GM18505 (cell line): ENCODE results near the gene COL4A1.

Experiments
- ATAC-seq: cut with Tn5 transposase; IDR thresholded peaks from one replicate; pipeline ENCODE4 v1.9.1; 2021; ENCODE audit not compliant: unreplicated experiment
- POLR2A ChIP-seq: IDR thresholded peaks from 4 replicates; pipeline ENCODE4 v1.6.1; 2011; ENCODE audit warnings: borderline replicate concordance; ENCODE audit not compliant: insufficient read depth, insufficient read length; ENCODE audit errors: extremely low read depth

The COL4A1 gene

DNA sequence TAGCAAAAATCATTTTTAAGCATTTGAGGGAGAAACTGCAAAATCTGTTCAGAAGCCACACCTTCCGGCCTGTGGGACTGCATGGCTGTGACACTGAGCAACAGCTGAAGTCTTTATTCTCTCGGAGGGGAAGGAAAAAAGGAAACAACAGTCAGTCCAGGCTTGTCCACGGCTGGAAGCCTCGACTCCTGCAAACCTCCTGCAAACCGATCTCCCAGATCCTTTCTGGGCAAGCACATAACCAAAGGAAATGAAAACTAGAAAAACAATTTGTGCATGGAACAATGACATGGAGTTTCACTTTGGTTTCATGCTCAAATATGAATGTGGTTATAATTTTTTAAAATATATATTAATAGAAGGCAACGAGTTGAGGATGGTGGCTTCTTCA lies 1.0 kb downstream of the COL4A1 start:
- ATAC-seq: no peak
- TF ChIP-seq POLR2A: no peak

DNA sequence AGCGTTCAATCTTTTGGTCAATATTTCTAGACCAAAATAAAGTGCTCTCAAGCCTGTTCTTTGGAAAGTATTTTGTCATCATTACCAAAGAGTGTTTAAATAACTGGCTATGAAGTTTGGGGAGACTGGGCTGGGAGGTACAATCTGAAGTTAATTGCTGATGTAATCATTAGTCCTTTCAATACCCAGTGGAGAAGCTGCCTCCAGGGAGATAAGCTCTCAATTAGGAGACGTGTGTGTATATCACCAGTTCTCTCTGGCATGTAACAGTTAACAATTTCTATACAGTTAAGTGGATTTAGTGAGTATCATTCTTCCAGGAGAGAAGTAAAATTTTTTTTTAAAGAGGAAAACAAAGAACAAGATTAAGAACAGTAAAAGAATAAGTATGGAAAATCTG lies 1.4 kb downstream of the COL4A1 start:
- TF ChIP-seq POLR2A: no peak
- no peak for ATAC-seq

DNA sequence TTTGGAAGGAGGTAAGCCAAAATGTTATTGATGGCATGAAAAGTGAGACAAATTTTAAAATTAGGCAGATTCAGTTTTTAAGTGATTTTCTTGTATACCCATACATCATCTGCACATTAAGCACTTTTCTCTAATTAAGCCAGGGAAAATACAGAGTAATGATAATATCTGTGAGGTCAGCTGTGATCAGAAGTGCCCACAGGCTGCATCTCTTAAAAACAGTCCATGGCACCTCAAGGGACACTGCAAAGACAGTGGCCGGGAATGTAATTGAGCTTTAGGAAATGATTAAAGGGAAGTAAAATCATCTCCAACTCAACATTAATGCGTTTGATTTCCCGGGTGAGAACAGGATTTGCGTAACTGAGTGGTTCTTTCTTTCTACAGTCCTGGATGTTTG lies 2.0 kb downstream of the COL4A1 start:
- TF ChIP-seq POLR2A: no peak
- ATAC-seq: no peak

DNA sequence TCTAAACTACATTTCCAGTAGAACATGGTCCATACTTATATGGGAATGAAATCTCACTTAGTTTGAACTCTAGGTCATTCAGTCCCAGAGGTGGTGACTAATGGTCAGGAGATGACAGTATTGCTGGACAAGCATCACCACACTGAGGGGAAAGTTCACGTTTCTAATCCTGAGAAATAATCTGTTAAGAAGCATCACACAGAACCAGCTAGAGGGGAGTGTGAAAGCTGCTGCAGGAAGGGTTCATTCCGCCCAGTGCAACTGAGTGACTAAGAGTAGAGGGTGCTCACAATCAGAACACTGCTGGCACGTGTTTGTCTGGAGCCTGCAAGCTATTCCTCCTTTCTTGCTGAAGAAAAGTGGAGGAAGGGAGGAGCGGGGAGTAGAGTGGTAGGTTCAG lies 2.7 kb downstream of the COL4A1 start:
- TF ChIP-seq POLR2A: no peak
- no peak for ATAC-seq

DNA sequence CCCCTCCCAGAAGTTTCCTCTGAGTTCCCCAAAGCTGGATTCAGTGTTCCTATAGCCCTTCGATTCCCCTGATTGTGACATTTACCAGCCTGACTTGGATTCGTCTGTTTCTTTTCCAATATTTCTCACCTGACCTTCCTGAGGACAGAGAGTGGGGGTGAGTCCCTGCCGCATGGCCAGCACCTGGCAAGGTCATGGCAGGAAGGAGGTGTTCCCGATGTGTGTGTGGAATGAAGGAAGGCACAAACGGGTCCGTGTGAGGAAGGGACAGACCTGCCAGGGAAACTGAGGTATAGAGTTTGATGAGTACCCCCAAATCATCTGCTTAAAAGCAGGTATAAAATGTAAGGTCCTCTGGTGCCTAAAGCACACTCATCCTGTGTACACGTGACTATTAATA lies 3.3 kb downstream of the COL4A1 start:
- no peak for ATAC-seq
- TF ChIP-seq POLR2A: no peak

DNA sequence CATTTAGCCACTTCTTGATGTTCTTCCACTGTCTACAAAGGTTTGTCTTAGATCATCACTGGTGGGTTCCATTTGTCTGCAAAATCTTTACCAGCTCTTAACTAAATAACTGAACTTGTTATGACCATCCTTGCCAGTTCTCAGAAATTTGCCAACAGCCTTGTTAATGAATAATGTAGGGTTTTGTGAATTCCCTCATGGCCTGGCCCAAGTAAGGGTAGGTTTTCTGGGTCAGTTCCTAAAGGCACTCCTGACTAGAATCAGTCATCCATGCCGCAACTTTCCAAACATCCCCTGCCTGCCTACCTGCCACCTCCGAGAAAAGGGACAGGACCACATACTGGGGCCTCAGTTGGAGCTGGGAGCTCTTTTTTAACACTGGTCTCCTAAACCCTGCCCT lies 4.0 kb downstream of the COL4A1 start:
- no peak for ATAC-seq
- no peak for TF ChIP-seq POLR2A

DNA sequence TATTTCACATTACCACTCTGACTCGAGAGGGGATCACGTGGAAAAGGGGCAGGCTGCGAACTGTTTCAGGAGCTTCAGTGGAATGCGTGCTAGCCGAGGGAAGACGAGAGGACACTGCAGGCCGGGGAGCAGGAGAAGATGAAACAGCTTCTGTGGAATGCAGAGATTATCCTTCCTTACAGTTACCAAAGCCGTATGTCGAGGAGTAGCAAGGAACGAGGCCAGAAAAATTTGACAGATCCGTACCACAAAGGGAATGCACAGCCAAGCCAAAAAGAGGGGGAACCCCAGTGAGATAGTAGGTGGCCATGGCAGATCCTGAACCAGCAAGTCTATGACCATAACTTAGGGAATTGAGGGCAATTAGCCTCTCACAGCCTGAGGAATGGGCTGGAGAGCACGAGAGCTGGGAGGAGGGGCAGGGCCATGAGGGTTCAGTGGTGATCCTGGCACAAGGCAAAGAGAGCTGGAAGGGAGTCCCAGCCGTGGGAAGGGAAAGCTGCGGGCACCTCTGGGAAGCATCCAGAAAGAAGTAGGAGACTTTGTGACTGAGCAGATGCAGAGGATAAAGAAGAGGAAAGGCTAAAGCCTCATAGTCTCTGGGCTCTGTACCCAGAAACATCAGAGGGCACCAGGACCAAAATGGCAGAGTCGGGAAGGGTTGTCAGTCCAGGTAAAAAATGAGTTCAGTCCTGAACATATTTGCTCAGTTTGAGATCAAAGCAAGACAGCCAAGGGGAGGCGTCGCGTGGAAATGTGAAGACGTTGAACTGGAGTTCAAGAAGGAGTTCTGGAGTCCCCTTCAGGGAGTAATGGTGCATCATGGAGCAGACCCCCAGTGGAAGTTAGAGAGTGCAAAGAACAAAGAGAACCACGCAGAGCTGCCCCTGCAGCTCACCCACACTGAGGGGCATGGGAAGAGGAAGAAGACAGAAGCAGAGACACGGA lies 5.1 kb downstream of the COL4A1 start:
- TF ChIP-seq POLR2A: no peak
- no peak for ATAC-seq

GRCh38 chr13:110301083-110301482 lies 5.9 kb downstream of the COL4A1 start:
- no peak for TF ChIP-seq POLR2A
- no peak for ATAC-seq

- ATAC-seq: no peak
- no peak for TF ChIP-seq POLR2A
These were observed 6.7 kb downstream of the COL4A1 start for GRCh38 chr13:110300090-110300815.

GRCh38 chr13:110299283-110299840 lies 7.6 kb downstream of the COL4A1 start:
- ATAC-seq: no peak
- TF ChIP-seq POLR2A: no peak

- TF ChIP-seq POLR2A: no peak
- ATAC-seq: no peak
These were observed 8.3 kb downstream of the COL4A1 start for GRCh38 chr13:110298505-110299282.

GRCh38 chr13:110297766-110298504 lies 9.0 kb downstream of the COL4A1 start:
- TF ChIP-seq POLR2A: no peak
- no peak for ATAC-seq
